Fibroblast of pulmonary artery (primary cell): ENCODE measurements around the gene TTBK1.

Experiments used
- DNase-seq: peaks from one replicate; pipeline ENCODE4 v3.0.0-alpha.2; 2010; ENCODE audit warnings: low read depth
- H3K4me3 ChIP-seq: replicated peaks from 2 replicates; pipeline ENCODE4 v1.5.1; 2011; ENCODE audit warnings: low read depth, mild to moderate bottlenecking, control low read depth, low read length, moderate library complexity
- TF ChIP-seq, protein P1 (sequence below): IDR thresholded peaks from 2 replicates; pipeline ENCODE4 v1.5.1; 2011; ENCODE audit warnings: mild to moderate bottlenecking, control low read depth, low read length, inconsistent platforms; ENCODE audit errors: missing control alignments

Gene TTBK1

GRCh38 chr6:43282060-43282459, 38.8 kb downstream of the TTBK1 start:
- DNase-seq, result no peak
- H3K4me3 ChIP-seq, result no peak overlapping the region
- TF ChIP-seq, protein P1, sequence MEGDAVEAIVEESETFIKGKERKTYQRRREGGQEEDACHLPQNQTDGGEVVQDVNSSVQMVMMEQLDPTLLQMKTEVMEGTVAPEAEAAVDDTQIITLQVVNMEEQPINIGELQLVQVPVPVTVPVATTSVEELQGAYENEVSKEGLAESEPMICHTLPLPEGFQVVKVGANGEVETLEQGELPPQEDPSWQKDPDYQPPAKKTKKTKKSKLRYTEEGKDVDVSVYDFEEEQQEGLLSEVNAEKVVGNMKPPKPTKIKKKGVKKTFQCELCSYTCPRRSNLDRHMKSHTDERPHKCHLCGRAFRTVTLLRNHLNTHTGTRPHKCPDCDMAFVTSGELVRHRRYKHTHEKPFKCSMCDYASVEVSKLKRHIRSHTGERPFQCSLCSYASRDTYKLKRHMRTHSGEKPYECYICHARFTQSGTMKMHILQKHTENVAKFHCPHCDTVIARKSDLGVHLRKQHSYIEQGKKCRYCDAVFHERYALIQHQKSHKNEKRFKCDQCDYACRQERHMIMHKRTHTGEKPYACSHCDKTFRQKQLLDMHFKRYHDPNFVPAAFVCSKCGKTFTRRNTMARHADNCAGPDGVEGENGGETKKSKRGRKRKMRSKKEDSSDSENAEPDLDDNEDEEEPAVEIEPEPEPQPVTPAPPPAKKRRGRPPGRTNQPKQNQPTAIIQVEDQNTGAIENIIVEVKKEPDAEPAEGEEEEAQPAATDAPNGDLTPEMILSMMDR, result no peak

GRCh38 chr6:43282636-43283513, 39.6 kb downstream of the TTBK1 start:
- H3K4me3 ChIP-seq, result no peak overlapping the region
- DNase-seq, result no peak
- TF ChIP-seq, protein P1, result no peak

GRCh38 chr6:43283514-43283901, 40.2 kb downstream of the TTBK1 start:
- TF ChIP-seq, protein P1, result no peak
- no peak for DNase-seq
- no peak overlapping the region for H3K4me3 ChIP-seq

- TF ChIP-seq, protein P1, result no peak
- no peak overlapping the region for H3K4me3 ChIP-seq
- DNase-seq, result no peak
Measured at GRCh38 chr6:43283905-43284304, 40.6 kb downstream of the TTBK1 start.

GRCh38 chr6:43284991-43285781, 41.9 kb downstream of the TTBK1 start:
- DNase-seq, result no peak
- H3K4me3 ChIP-seq, result no peak overlapping the region
- TF ChIP-seq, protein P1, result no peak

DNA sequence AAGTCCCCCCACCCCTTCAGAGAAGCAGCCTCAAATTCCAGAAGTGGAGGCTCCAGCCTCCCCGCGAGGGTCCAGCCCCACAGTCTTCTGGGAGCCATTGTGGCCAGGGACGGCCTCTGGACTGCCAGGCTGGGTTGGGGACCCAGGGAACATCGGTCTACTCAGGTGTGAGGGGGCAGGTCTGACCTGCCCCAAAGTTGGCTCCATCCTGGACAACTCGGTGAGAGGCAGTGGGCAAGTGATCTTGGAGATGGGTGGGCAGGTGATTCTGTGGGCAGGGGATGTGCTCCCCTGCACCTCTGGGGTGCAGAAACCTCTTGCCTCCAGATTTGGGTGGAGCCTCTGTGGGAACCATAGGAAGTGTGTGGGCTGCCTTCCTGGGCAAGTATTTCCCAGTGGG, 42.6 kb downstream of the TTBK1 start:
- TF ChIP-seq, protein P1, result no peak
- H3K4me3 ChIP-seq, result no peak overlapping the region
- no peak for DNase-seq
